Central memory CD4-positive, alpha-beta T cell (primary cell): ENCODE data around the gene SCRT2.
"Not testable (repeated sequence)": the region's sequence is repeated elsewhere in the genome, so short reads cannot be mapped to it uniquely, and the experiment has no call there.

Source experiments
- DNase-seq: peaks from one replicate; pipeline ENCODE4 v3.0.0; 2022

Gene SCRT2

GRCh38 chr20:699811-700338, 24.3 kb upstream of the SCRT2 start:
- DNase-seq, result no peak

- DNase-seq, result no peak
These were observed 23.7 kb upstream of the SCRT2 start for GRCh38 chr20:699342-699741.

GRCh38 chr20:698276-698675, 22.7 kb upstream of the SCRT2 start:
- no peak for DNase-seq

- DNase-seq, result no peak
These were observed 22.2 kb upstream of the SCRT2 start for GRCh38 chr20:697826-698225.

GRCh38 chr20:695165-695866, 19.7 kb upstream of the SCRT2 start:
- no peak for DNase-seq

- DNase-seq, result no peak
These were observed 18.9 kb upstream of the SCRT2 start for GRCh38 chr20:694496-694895.

GRCh38 chr20:693786-694185, 18.2 kb upstream of the SCRT2 start:
- not testable (repeated sequence) for DNase-seq

GRCh38 chr20:692044-692443, 16.4 kb upstream of the SCRT2 start:
- DNase-seq, result no peak

GRCh38 chr20:689947-690346, 14.3 kb upstream of the SCRT2 start:
- DNase-seq, result no peak

GRCh38 chr20:689348-689747, 13.7 kb upstream of the SCRT2 start:
- no peak for DNase-seq

- no peak for DNase-seq
These were observed 13.2 kb upstream of the SCRT2 start for GRCh38 chr20:688809-689212.

GRCh38 chr20:687468-688203, 12.0 kb upstream of the SCRT2 start:
- no peak for DNase-seq

GRCh38 chr20:684676-685319, 9.2 kb upstream of the SCRT2 start:
- DNase-seq, result no peak

GRCh38 chr20:682123-682522, 6.5 kb upstream of the SCRT2 start:
- no peak for DNase-seq

GRCh38 chr20:680638-681187, 5.1 kb upstream of the SCRT2 start:
- DNase-seq, result no peak

- no peak for DNase-seq
These were observed 2.4 kb upstream of the SCRT2 start for GRCh38 chr20:677957-678356.

GRCh38 chr20:676967-677366, 1.4 kb upstream of the SCRT2 start:
- no peak for DNase-seq

GRCh38 chr20:676315-676937, 824 bp upstream of the SCRT2 start:
- DNase-seq, result no peak

GRCh38 chr20:675033-675452, 559 bp downstream of the SCRT2 start:
- no peak for DNase-seq

GRCh38 chr20:673603-674001, 2.0 kb downstream of the SCRT2 start:
- DNase-seq, result no peak

- no peak for DNase-seq
These were observed 2.5 kb downstream of the SCRT2 start for GRCh38 chr20:672963-673602.

- DNase-seq, result no peak
These were observed 4.2 kb downstream of the SCRT2 start for GRCh38 chr20:671252-672030.
